GM19035 (cell line): ENCODE data around the gene DCLK1.

ENCODE experiments used
- ATAC-seq: cut with Tn5 transposase; IDR thresholded peaks from one replicate; pipeline ENCODE4 v1.9.1; 2021; ENCODE audit not compliant: unreplicated experiment

DCLK1 gene

GRCh38 chr13:35912841-35913240, 218.3 kb downstream of the DCLK1 start:
- no peak for ATAC-seq

GRCh38 chr13:35909837-35910540, 221.2 kb downstream of the DCLK1 start:
- ATAC-seq: no peak

GRCh38 chr13:35909091-35909490, 222.1 kb downstream of the DCLK1 start:
- no peak for ATAC-seq

- no peak for ATAC-seq
Observed at GRCh38 chr13:35908226-35908625, 223.0 kb downstream of the DCLK1 start.

GRCh38 chr13:35906636-35907035, 224.5 kb downstream of the DCLK1 start:
- no peak for ATAC-seq

GRCh38 chr13:35903075-35903474, 228.1 kb downstream of the DCLK1 start:
- ATAC-seq: no peak

GRCh38 chr13:35898041-35898440, 233.1 kb downstream of the DCLK1 start:
- ATAC-seq: no peak

GRCh38 chr13:35894636-35895035, 236.5 kb downstream of the DCLK1 start:
- ATAC-seq: no peak

GRCh38 chr13:35892837-35893814, 238.1 kb downstream of the DCLK1 start:
- no peak for ATAC-seq

GRCh38 chr13:35891507-35892441, 239.4 kb downstream of the DCLK1 start:
- ATAC-seq: no peak

GRCh38 chr13:35889560-35889959, 241.6 kb downstream of the DCLK1 start:
- ATAC-seq: no peak

- no peak for ATAC-seq
Observed at GRCh38 chr13:35888981-35889380, 242.2 kb downstream of the DCLK1 start.

GRCh38 chr13:35888457-35888883, 242.7 kb downstream of the DCLK1 start:
- no peak for ATAC-seq

GRCh38 chr13:35887115-35887666, 244.0 kb downstream of the DCLK1 start:
- ATAC-seq: no peak

- ATAC-seq: no peak
Observed at GRCh38 chr13:35886332-35887114, 244.7 kb downstream of the DCLK1 start.

GRCh38 chr13:35884211-35884760, 246.9 kb downstream of the DCLK1 start:
- ATAC-seq: no peak

- ATAC-seq: no peak
Observed at GRCh38 chr13:35882722-35883497, 248.3 kb downstream of the DCLK1 start.

- no peak for ATAC-seq
Observed at GRCh38 chr13:35881360-35881759, 249.8 kb downstream of the DCLK1 start.

GRCh38 chr13:35879111-35879510, 252.1 kb downstream of the DCLK1 start:
- no peak for ATAC-seq
